G401.6 (cell line): ENCODE data around the gene MSN.
"Not testable (repeated sequence)": the region's sequence is repeated elsewhere in the genome, so short reads cannot be mapped to it uniquely, and the experiment has no call there.

Experiments used
- FAIRE-seq: peaks from 2 replicates; lab custom pipeline; 2012; peaks lifted over from hg19 to GRCh38; lab: Jason Lieb, UNC

Gene MSN

DNA sequence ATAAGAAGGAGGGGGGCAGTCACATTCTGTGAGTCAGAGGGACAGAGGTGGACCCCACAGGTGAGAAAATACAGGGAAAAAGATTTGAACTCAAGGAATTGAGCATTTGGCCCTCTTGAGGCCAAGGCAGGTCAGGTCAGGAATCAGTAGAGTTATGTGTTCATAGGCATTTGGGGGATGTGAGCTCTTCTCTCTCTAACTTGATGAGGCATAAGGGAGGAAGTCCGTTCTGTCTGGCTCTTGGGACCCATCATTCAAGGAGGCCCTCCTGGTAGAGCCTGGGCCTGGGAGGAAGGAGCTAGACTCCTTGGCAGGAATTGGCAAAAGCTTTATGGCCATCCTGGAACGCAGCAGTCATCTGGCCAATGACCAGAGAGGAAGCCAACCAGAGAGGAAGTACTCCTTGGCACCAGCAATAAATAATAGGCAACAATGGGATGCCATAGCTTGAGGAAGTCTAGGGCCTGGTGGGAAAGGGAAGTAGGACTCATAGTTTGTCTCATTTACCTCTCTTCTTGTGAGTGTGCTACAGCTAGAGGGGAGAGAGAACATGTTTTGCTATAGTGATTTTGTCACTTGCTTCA is 53.0 kb downstream of the MSN start:
- FAIRE-seq: no peak

DNA sequence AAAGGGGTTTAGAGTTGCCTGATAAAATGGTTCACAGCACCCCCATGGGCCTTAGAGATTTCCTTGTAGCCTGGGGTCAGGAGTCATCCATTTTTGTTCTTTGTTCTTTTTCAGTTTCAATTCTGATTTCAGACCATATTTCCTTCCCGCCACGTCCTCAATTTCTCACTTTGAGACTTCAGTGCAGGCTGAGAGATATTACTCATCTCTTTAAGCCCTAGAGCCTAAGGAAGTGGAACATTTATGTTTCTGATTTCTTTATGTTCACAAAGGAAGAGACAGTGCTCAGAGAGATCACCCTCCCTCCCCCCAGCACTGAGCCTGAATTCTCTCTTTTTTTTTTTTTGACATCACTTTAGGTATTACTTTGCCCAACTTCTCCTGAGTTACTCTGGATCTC is 56.3 kb downstream of the MSN start:
- no peak for FAIRE-seq

DNA sequence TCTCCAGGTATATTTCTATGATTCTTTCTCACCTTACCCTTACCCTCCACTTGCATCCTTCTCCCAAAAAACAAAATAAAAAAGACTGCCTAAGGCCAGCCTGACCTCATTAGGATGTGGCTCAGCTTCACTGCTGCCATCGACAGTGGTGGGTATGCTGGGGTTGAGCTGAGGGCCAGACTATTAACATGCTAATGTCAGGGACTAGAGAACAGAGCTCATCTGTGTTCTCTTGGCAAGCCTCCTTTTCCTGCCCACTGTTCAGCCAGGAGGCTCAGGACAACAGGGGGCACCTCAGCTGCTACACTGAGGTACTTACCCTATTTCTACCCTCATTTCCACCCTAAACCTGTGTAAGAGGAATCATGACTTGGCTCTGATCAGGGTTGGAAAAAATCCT is 59.3 kb downstream of the MSN start:
- no peak for FAIRE-seq

DNA sequence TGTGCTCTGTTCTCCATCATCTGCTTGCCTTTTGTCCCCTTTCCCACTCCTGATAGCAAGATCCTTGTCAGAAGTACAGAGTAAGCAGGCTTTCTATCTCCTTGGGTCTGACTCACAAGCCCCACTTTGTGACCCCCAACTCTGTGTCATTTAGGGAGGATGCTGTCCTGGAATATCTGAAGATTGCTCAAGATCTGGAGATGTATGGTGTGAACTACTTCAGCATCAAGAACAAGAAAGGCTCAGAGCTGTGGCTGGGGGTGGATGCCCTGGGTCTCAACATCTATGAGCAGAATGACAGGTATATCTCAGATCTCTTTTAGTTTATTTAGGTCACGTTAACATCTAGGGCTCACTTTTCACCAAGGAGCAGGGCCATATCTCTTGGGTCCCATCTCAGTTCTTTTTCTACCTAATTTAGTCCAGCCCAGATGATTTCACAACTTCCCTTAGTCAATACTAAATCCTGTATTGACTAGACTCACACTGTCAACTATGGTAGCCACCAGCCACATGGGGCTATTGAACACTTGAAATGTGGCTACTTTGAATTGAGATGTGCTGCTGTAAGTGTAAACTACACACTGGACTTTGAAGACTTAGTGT is 64.3 kb downstream of the MSN start:
- FAIRE-seq: no peak

DNA sequence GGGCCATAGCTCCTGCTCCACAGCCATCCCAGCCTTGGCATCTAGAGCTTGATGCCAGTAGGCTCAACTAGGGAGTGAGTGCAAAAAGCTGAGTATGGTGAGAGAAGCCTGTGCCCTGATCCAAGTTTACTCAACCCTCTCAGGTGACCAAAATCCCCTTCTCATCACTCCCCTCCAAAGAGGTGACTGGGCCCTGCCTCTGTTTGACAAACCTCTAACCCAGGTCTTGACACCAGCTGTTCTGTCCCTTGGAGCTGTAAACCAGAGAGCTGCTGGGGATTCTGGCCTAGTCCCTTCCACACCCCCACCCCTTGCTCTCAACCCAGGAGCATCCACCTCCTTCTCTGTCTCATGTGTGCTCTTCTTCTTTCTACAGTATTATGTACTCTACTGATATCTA is 73.5 kb downstream of the MSN start:
- no peak for FAIRE-seq

DNA sequence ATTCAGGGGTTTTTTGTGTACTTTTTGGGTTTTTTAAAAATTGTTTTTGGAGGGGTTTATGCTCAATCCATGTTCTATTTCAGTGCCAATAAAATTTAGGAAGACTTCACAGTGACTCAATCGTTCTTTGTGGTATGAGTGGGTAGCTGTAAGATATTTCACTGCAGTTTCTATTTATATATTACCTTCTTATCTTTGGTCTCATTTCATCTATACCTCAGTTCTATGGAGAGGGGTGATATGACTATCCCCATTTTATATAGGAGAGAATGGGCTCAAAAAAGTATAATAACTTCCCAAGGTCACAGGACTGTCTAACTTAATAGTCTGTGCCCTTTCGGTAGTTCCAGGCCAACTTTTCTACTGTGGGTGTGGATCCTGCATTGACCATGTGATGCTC is 74.4 kb downstream of the MSN start:
- FAIRE-seq: no peak

DNA sequence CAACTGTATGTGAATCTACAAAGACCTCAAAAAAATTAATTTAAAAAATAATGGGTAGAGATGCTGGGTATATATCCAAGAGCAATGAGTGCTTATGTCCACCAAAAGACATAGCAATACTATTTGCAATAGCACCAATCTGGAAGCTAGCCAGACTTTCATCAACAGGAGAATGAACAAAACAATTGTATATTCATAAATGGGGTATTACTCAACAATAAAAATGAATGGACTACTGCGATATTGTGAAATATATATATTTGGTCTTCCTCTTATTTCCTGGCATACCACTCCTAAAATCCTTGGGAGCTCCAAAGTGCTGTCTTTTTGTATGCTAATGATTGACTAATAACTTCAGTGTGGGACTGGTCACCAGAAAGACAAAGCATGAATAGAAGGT is 77.5 kb downstream of the MSN start:
- no peak for FAIRE-seq

DNA sequence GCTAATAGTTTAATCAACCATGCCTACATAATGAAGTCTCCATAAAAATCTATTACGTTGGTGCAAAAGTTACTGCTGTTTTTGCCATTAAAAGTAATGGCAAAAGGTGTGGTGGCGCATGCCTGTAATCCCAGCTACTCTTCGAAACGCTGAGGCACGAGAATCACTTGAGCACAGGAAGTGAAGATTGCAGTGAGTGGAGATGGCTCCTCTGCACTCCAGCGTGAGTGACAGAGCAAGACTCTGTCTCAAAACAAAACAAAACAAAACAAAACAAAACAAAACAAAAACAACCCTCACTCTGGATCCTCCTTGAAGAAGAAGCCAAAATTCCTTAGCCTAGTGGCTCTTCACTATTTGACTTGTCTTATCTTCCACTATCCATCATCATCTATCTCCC is 78.0 kb downstream of the MSN start:
- FAIRE-seq: no peak

DNA sequence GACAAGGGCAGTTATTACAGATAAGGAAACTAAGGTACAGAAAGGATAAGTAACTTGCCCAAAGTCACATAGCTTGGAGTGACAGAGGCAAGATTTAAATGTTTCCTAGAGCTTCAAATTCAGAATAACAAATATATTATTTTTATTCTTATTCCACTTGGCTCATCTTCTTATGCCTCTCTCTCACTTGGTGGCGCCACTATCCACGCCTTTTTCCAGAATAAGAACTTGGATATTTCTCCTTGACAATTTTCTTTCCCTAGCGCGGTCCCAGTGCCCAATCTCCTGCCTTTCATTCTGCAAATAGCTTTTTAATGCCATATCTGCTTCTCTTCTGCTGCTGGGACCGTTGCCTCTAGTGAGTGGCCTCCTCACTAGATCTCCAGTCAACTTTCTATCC is 78.5 kb downstream of the MSN start:
- FAIRE-seq: no peak

DNA sequence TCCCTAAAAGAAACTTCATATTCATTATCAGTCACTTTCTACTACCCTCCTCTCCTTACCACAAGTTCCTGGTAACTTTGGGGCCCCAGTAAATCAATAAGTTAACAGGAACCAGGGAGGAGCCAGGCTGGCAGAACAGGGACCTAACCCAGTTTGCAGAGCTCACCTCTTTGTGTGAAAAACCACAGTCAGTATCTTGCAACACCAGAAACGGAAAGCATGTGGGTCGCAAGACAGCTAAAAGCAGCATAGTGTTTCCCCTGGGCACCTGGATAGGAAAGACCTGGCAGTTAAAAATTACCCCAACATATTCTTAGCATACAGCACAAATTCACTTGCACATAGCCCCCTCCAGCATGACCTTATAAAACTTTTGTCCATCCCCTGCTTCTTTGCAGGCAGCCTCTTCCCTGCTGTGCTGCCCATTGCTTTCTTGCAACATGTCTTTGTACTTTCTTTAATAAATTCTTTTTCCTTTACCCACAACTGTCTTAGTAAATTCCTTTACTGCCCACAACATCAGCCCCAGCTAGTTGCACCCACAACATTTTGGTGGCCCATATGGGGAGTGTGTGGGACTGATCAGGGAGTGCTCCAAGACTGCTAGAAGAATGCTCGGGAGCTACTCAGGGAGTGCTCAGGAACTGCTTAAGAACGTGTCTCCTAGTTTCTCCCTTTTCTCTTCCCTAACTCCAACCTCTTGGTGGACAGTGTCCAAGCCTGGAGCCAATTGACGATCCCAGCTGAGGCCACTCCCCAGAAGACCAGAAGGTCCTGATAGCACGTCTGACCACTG is 83.4 kb downstream of the MSN start:
- FAIRE-seq: no peak

DNA sequence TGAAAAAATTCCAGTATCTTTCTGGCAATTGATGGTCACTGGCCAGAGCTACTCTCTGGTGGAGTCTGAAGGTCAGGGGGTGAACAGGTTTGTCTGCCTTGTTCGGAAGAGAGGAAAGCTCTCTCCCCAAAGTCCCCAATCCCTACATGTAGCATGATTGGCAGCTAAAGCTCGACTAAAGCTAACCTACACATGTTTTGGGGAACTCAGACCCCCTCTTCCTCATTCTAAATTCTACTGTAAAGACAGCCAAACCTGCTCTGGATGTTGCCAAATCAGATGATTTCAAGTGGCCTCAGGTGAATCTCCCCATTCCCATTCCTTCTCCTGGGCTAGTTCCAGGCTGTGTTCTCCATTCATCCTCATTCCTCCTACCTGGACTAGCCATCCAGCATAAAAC is 84.1 kb downstream of the MSN start:
- no peak for FAIRE-seq

DNA sequence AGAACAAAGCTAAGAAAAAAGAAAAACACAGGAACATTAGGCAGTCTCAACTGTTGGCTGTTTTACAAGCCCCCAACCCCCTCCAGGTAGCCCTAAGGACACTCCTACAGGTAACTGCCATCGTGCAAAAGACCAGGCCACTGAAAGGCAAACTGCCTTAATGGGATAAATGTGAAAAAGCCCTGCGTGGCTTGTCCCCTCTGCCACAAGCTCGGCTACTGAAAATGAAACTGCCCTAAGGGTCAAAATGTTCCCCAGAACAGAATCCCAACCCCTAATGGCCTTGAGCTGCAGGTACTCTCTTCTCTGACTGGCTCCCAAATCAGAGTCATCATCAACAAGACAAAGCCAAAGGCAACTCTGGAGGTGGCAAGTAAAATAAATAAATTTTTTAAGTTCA is 84.8 kb downstream of the MSN start:
- FAIRE-seq: no peak

DNA sequence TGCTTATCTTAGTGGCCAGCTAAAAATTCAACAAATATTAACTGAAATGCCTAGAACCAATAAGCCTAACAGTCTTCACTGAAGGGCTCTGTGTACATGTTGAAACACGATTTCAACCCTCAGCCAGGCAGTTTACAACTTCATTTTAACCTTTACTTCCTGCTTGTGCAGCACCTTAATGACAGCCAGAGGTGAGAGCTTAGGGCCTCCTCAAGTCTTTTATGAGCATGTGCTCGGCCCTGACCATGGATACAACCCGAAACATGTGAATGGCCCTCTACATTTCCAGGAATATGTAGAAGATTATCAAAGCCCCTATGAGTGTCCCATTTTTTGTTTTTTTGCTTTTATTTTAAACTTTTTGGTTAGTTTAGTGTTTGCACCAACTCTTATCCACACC is 88.3 kb downstream of the MSN start:
- FAIRE-seq: no peak

DNA sequence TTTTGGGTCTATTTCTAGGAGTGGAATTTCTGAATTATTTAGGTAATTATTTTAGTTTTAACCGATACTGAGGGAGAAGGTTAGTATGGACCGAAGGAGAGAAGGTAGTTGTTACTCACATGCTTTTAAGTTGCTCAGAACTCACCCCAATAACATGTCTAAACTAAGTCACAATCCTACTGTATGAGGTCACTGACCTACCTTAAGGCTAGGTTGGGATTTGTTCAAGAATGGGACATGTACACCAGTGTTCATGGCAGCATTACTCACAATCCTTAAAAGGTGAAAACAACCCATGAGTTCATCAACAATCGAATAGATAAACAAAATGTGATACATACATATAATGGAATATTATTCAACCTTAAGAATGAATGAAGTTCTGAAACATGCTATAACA is 90.5 kb downstream of the MSN start:
- FAIRE-seq: no peak

DNA sequence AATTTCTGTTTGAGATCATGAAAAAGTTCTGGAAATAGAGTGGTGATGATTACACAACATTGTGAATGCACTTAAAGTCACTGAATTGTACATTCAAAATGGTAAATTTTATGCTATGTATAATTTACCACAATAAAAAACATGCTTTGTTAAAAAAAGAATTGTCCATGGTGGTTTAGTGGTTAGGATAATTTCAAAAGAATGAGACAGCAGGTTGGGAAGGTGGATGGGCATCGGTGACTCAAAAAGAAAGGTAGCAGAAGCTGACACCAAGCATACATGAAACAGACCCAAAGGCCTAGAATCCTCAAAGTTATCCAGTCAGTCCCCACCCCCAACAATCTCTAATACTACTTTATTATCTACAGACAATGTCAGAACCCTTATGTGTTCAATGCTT is 91.1 kb downstream of the MSN start:
- no peak for FAIRE-seq

DNA sequence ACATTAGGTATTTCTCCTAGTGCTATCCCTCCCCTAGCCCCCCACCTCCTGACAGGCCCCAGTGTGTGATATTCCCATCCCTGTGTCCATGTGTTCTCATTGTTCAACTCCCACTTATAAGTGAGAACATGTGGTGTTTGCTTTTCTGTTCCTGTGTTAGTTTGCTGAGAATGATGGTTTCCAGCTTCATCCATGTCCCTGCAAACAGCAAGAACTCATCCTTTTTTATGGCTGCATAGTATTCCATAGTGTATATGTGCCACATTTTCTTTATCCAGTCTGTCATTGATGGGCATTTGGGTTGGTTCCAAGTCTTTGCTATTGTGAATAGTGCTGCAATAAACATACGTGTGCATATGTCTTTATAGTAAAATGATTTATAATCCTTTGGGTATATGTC is 92.1 kb downstream of the MSN start:
- not testable (repeated sequence) for FAIRE-seq

DNA sequence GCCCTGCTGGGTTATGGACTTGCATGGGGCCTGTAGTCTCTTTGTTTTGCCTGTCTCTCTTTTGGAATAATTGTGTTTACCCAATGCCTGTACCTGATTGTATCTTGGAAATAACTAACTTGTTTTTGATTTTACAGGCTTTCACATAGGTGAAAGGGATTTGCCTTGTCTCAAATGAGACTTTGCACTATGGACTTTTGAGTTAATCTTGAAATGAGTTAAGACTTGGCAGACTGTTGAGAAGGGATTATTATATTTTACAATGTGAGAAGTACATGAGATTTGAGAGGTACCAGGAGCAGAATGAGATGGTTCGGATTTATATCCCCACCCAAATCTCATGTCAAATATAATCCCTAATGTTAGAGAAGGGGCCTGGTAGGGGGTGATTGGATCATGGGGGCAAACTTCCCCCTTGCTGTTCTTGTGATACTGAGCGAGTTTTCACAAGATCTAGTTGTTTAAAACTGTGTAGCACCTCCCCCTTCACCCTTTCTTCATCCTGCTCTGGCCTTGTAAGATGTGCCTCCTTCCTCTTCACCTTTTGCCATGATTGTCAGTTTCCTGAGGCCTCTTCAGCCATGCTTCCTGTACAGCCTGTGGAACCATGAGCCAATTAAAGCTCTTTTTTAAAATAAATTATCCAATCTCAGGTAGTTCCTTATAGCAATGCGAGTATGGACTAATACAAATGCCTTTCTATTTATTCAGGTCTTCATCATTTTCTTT is 102.3 kb downstream of the MSN start:
- no peak for FAIRE-seq

DNA sequence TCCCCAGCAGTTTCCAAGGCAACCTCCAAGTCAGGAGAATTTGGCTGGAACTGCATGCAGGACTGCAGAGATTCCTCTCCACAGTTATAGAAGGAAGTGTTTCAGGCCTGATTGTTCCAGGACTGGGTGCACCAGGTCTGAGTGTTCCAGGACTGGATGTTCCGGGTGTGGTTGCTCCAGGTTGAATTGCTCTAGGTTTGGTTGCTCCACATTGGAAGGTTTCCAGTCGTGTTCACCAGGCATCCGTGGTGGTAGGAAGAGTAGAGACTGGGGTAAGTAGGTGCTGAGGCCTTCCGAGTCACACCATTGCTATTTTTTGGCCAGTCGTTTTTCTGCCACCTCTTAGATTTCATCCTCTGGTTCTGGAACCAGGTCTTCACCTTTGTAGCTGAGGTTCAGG is 105.4 kb downstream of the MSN start:
- FAIRE-seq: no peak

DNA sequence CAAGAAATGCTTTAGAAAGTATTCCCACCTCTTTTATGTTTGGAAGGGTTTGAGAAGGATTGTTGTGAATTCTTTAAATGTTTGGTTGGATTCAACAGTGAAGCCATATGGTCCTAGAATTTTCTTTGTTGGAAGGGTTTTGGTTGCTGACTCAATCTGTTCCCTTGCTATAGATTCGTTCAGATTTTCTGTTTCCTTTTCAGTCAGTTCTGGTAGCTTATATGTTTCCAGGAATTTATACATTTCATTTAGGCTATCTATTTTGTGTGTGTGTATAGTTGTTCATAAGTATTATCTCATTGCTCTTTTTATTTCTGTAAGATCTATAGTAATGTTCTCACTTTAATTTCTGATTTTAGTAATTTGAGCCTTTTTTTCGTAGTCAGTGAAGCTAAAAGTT is 114.4 kb downstream of the MSN start:
- no peak for FAIRE-seq

DNA sequence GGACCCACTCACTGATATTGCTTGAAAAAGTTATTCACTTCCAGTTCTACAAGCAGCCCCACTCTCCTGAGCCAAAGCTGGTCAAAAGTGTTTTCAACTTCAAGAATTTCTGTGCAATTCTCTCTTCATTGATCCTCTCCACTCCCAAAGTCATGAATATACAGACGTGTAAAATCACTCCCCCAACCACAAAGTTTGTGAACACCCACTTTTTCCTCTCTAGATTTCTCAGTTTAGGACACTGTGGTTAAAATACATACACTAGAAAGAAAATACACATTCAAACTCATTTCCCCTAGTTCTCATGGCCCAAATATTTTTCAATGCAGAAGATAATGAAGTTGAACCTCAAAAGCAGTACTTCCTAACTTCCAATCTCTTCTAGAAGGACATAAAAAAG is 116.3 kb downstream of the MSN start:
- no peak for FAIRE-seq
